Natural killer cell (primary cell): ENCODE results near the gene ANKRD10. TPM values are rescaled to one million over a fixed set of nuclear protein-coding genes. Genes with fewer than 3 reads are reported as not detected.

Experiments used
- ATAC-seq, 3 donors: fragments of 150-1000 bp in 2 of 3; fragments of 200-7000 bp in 1 of 3; cut with Tn5 transposase; 1 replicate in 1 of 3; 2 replicates in 2 of 3; pipeline ENCODE4 v1.10.0; 2021; ENCODE audit warnings: mild to moderate bottlenecking in 2 of 3, moderate library complexity in 2 of 3
- DNase-seq, 2 donors: peaks; one replicate each; pipeline versions ENCODE4 v3.0.0 to v3.0.0-alpha.2; 2013 to 2021; ENCODE audit warnings: mixed read lengths in 1 of 2
- H3K27ac ChIP-seq: one replicate; pipeline ENCODE4 v1.5.1; 2013; ENCODE audit warnings: mild to moderate bottlenecking, low read length
- H3K27me3 ChIP-seq: one replicate; pipeline ENCODE4 v1.6.1; 2013; ENCODE audit warnings: low read length; ENCODE audit not compliant: control insufficient read depth, insufficient read depth
- H3K36me3 ChIP-seq: one replicate; pipeline ENCODE4 v1.6.1; 2013; ENCODE audit warnings: low read length; ENCODE audit not compliant: control insufficient read depth, insufficient read depth
- H3K4me1 ChIP-seq: one replicate; pipeline ENCODE4 v1.6.1; 2013; ENCODE audit warnings: low read length; ENCODE audit not compliant: control insufficient read depth, insufficient read depth
- H3K4me3 ChIP-seq: one replicate; pipeline ENCODE4 v1.5.1; 2013; ENCODE audit warnings: low read length
- H3K9me3 ChIP-seq: one replicate; pipeline ENCODE4 v1.6.1; 2013; ENCODE audit warnings: low read length; ENCODE audit not compliant: control insufficient read depth, insufficient read depth
- H3K27ac Mint-ChIP-seq, 2 donors: one replicate each; pipeline ENCODE4 v1.8.0; 2022; ENCODE audit warnings: mild to moderate bottlenecking in 2 of 2, mixed read lengths in 2 of 2, moderate library complexity in 1 of 2
- H3K27me3 Mint-ChIP-seq, 2 donors: one replicate each; pipeline ENCODE4 v1.8.0; 2022; ENCODE audit warnings: low read depth in 2 of 2, mixed read lengths in 2 of 2
- H3K36me3 Mint-ChIP-seq: one replicate; pipeline ENCODE4 v1.8.0; 2022; ENCODE audit warnings: mixed read lengths
- H3K4me1 Mint-ChIP-seq, 2 donors: one replicate each; pipeline ENCODE4 v1.8.0; 2022; ENCODE audit warnings: mixed read lengths in 2 of 2
- H3K4me3 Mint-ChIP-seq: one replicate; pipeline ENCODE4 v1.8.0; 2022; ENCODE audit warnings: mild to moderate bottlenecking, moderate library complexity, mixed read lengths
- H3K9me3 Mint-ChIP-seq, 2 donors: one replicate each; pipeline ENCODE4 v1.8.0; 2022; ENCODE audit warnings: mixed read lengths in 2 of 2
- CTCF ChIP-seq: fragments of 200-600 bp; IDR thresholded peaks from one replicate; pipeline ENCODE4 v1.8.0; 2022; ENCODE audit warnings: antibody characterized with exemption
- WGBS: methylation state at CpG from one replicate; pipeline ENCODE4 v1.1.7; 2013; ENCODE audit warnings: missing lambda C conversion rate; ENCODE audit not compliant: insufficient coverage; 5-methylcytosine and 5-hydroxymethylcytosine counted together
- intact Hi-C: fragments of 100-400 bp; cut with micrococcal nuclease; formaldehyde crosslinking; loops from one replicate; pipeline ENCODE4 v1.14.2; 2022
- total RNA-seq, 4 donors: library from RNA; stranded (reverse); fragments of 120-200 nt in 1 of 4; gene quantifications; one replicate each; pipeline versions ENCODE4 v1.2.3 to v1.2.4, GENCODE V29; 2013 to 2022

ANKRD10 gene
- total RNA-seq, 3 donors from 2014 or later (not counting 1 experiment from before 2014, with no cell fraction given), result 173 to 221 (median 185) TPM

- Histone ChIP-seq H3K9me3 (no peaks in the 10 kb centered on the region), H3K27ac (no peak overlapping the region), H3K27me3 (no peaks in the 10 kb centered on the region), H3K4me1 (no peaks in the 10 kb centered on the region), H3K4me3 (no peak overlapping the region), H3K36me3 (no peaks in the 10 kb centered on the region)
- Mint-ChIP-seq H3K9me3 (no peaks in the 10 kb centered on the region), H3K4me1 (no peaks in the 10 kb centered on the region), H3K4me3 (no peak overlapping the region), H3K36me3 (no peaks in the 10 kb centered on the region), H3K27ac (no peak overlapping the region), H3K27me3 (peaks cover 24 to 68% of the 10 kb centered on the region in 2 donors)
- 67% methylated on average over 2 of the region's 2 CpGs for WGBS
- ATAC-seq (no peak), DNase-seq (no peak)
- TF ChIP-seq CTCF, result no peak
- intact Hi-C loops, result no loop called here
Observed at GRCh38 chr13:110836605-110836903, 78.3 kb downstream of the ANKRD10 start.

- Mint-ChIP-seq H3K4me1 (no peaks in the 10 kb centered on the region), H3K4me3 (no peak overlapping the region), H3K27me3 (peaks cover 23 to 62% of the 10 kb centered on the region in 2 donors), H3K27ac (no peak overlapping the region), H3K36me3 (no peaks in the 10 kb centered on the region), H3K9me3 (no peaks in the 10 kb centered on the region)
- intact Hi-C loops, result no loop called here
- H3K9me3 ChIP-seq, result no peaks in the 10 kb centered on the region
- H3K4me3 ChIP-seq, result no peak overlapping the region
- no peaks in the 10 kb centered on the region for H3K36me3 ChIP-seq
- no peaks in the 10 kb centered on the region for H3K27me3 ChIP-seq
- WGBS, result 82% methylated on average over 3 of the region's 7 CpGs
- TF ChIP-seq CTCF, result no peak
- no peak for DNase-seq
- H3K27ac ChIP-seq, result no peak overlapping the region
- H3K4me1 ChIP-seq, result no peaks in the 10 kb centered on the region
- no peak for ATAC-seq
Observed at GRCh38 chr13:110835721-110836604, 78.9 kb downstream of the ANKRD10 start.

GRCh38 chr13:110834572-110834971, 80.3 kb downstream of the ANKRD10 start:
- Histone ChIP-seq H3K4me3 (no peak overlapping the region), H3K27me3 (no peaks in the 10 kb centered on the region), H3K27ac (no peak overlapping the region), H3K9me3 (no peaks in the 10 kb centered on the region), H3K36me3 (no peaks in the 10 kb centered on the region), H3K4me1 (no peaks in the 10 kb centered on the region)
- Mint-ChIP-seq H3K27me3 (peaks cover 20 to 48% of the 10 kb centered on the region in 2 donors), H3K4me3 (no peak overlapping the region), H3K27ac (no peak overlapping the region), H3K36me3 (no peaks in the 10 kb centered on the region), H3K9me3 (no peaks in the 10 kb centered on the region), H3K4me1 (no peaks in the 10 kb centered on the region)
- no peak for ATAC-seq
- intact Hi-C loops, result no loop called here
- no peak for DNase-seq
- TF ChIP-seq CTCF, result no peak
- 92% methylated on average over 7 of the region's 7 CpGs for whole genome bisulfite sequencing

GRCh38 chr13:110832531-110832930, 82.3 kb downstream of the ANKRD10 start:
- Histone ChIP-seq H3K9me3 (no peaks in the 10 kb centered on the region), H3K27ac (no peak overlapping the region), H3K36me3 (no peaks in the 10 kb centered on the region), H3K4me3 (no peak overlapping the region), H3K4me1 (no peaks in the 10 kb centered on the region), H3K27me3 (no peaks in the 10 kb centered on the region)
- TF ChIP-seq CTCF, result no peak
- H3K4me3 Mint-ChIP-seq, result no peak overlapping the region
- no peaks in the 10 kb centered on the region for H3K9me3 Mint-ChIP-seq
- peaks cover 20 to 38% of the 10 kb centered on the region in 2 donors for H3K27me3 Mint-ChIP-seq
- intact Hi-C loops, result no loop called here
- H3K36me3 Mint-ChIP-seq, result no peaks in the 10 kb centered on the region
- ATAC-seq, result no peak
- DNase-seq, result no peak
- no peaks in the 10 kb centered on the region for H3K4me1 Mint-ChIP-seq
- WGBS, result 85% methylated on average over 10 of the region's 10 CpGs
- no peak overlapping the region for H3K27ac Mint-ChIP-seq
